ENCODE measurements around the gene TUBGCP6.

The TUBGCP6 gene

GRCh38 chr22:50194037-50194805, 50.6 kb downstream of the TUBGCP6 start:
- no peak for DNase-seq

GRCh38 chr22:50193621-50194020, 51.2 kb downstream of the TUBGCP6 start:
- DNase-seq: no peak

GRCh38 chr22:50192436-50193204, 52.2 kb downstream of the TUBGCP6 start:
- peak; percentile 77 for DNase-seq

GRCh38 chr22:50190941-50191741, 53.7 kb downstream of the TUBGCP6 start:
- peak; percentile 95 for DNase-seq

DNA sequence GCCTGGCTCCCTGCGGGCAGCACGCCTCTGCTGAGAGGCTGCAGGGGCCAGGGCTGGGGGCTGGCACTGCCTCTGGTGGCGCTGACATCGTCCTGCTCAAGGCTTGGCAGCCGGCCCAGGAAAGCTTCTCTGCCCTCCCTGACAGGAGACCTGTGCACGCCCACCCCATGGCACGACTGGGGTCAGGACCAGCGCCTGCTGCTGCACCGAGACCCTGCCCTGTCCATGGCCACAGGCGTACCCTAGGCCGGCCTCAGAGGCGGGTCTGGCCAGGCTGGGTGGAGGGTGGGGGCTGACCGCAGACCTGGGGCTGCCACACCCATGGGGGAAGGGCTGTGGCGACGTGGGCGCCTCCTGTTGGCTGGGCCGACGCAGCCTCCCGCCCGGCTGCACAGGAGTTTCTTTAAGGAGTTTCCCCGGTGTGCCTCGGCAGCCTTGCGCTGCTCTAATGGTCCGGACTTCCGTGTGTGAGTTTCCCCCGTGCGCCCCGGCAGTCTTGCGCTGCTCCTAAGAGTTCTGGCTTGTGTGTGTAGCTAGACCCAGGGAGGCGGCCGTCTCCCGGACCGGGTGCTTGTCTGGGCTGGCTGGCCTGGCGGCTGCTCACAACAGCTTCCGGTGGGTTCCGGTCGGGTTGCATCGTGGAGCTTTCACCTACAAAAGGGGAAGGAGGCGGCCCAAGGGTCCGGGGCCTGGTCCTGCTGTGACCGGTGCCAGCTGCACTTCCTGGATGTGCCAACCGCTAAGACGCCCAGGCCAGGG, 54.5 kb downstream of the TUBGCP6 start:
- peak; percentile 92 for DNase-seq

GRCh38 chr22:50189849-50190181, 55.0 kb downstream of the TUBGCP6 start:
- no peak for DNase-seq

DNA sequence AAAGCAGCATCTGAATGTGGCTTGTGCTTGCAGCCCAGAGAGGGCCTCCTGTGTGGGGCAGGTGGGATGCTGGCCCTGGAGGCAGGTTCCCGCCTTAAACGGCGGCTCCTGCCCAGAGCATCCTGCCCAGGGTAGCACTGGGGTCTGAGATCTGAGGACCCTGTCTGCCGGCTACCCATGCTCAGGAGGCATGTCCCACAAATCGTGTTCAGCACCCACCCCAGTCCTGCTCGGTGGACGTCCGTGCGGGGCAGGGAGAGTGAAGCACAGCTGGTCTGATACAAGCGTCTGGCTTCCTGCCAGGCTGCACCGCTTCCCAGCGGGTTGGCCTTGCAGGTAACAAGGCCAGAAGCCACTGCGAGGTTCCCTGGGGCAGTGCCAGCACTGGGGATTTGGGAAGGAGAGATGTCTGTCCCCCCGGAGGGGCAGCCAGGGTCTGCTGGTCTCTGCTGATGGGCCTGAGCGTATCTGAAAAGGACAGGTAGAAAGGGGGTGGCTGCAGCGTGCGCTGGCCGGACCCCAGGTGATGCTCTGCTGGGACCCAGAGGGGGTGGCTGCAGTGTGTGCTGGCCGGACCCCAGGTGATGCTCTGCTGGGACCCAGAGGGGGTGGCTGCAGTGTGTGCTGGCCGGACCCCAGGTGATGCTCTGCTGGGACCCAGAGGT, 55.5 kb downstream of the TUBGCP6 start:
- no peak for DNase-seq

- no peak for DNase-seq
These were observed 56.5 kb downstream of the TUBGCP6 start for GRCh38 chr22:50188356-50188755.

DNA sequence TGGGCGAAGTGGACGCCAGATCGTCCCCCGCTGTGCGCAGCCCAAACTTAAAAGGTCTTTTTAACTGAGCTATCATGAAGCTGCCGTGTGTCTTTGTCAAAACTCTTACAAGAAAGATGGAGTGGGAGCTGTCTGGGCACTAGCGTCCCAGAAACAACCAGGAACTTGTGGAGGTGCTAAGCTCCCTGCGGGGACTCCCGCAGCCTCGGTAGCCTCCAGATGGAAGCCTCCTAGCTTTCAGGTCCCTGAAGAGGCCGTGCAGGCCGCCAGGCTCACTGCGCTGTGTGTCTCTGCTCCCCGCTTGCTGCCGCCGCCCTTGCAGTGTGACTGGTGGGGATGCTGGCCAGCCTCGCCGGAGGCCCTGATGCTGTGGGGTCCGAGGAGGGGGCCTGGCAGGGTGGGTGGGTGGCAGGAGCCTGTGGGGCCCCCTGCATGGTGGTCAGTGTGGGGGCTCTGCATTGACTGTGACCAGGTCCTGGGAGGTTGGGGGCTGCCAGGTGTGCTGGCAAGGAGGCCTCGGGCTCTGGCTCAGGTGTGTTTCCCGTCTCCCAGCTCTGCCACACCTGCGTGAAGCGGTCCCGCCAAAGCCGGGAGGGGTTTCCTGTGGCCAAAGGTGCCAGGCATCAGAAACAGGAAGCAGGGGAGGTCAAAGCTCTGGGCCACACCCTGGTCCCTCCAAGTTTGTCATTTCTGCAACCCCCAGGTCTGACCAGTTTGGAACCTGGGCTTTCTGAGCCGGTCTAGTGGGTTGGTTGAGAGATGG, 57.9 kb downstream of the TUBGCP6 start:
- DNase-seq: peak; percentile 51

- DNase-seq: no peak
These were observed 58.6 kb downstream of the TUBGCP6 start for GRCh38 chr22:50186181-50186714.

GRCh38 chr22:50185375-50186087, 59.3 kb downstream of the TUBGCP6 start, which contains the start of gene TRABD:
Gene TRABD, plus strand, starts transcription at chr22:50185913. Its CDS starts 7,148 bp downstream, at chr22:50193061.
- DNase-seq: peak; percentile 91

- DNase-seq: no peak
These were observed 59.9 kb downstream of the TUBGCP6 start for GRCh38 chr22:50184902-50185374.

DNA sequence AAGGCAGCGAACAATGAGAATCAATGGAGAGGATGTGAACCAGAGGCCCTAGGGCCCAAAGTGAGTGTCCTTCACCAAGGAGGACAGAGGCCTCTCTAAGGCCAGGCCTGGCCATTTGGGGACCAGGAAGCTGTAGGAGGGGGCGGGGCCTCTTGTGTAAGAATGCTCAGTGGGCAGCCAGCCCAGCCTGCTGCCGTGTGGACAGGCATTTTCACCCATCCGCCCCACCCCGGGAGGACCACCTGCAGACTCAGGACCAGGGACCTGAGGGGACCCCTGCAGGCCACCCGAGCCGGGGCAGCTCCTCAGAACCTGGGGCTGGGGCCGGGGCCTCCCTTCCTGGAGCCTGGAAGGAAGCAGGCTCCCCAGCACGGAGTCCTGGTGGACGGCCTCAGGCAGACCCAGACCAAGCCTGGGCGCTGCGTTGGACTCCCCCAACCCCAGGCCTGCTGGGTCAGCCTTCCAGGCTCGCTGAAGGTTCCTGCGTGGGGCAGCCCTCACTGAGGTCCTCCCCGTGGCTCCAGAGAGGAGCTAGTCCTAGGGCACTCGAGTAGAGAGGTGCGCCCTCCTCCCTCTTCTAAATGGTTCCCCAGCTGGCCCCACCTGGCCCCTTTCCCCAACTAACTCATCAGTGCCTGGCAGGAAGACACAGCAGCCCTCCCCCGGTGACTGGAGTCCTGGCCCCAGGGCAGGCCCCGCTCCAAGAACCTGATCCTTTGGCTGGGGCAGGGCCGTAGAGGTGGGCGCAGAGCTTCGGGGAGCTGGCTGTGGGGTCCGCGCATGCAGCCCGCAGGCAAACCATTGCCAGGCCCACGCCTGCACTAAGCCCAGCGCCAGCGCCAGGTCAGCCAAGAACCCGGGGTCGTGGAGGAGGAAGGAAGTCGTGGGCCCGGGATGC, 60.6 kb downstream of the TUBGCP6 start:
- DNase-seq: no peak

DNA sequence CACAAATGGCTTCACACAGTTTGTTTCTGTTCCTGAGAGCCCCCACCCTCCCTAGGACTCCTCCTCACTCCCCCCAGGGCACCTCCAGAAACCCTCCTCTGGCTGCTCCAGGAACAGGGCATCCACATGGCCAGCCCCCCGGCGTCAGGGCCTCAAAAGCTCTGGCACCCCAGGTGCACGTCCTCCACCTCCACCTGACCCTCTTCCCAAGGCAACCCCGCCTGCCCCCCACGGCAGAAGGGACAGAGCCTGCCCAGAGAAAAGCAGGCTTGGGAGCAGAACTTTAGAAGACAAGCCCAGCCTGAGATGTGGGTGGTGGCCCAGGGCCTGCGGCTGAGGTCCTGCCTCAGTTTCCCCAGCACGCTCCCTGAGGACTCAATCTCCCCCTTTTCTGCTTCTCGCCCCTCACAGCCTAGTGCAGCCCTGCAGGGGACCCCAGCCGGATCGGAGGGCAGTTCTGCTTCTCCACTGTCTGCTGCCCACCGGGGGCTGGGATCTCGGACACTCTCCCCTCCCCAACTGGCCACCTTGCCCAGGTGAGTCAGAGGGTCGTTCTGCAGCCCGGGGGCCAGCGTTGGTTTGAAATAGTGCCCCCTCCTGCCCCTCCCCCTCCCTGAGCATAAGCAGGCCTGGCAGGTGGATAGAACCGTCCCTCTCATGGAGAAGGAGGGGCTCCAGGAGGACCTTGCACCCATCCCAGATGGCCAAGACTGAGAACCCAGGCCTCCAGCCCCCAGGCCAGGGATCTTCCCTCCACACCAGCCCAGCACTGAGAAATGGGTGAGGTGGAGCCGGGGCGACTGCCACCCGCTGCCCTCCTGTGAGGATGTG, 61.5 kb downstream of the TUBGCP6 start:
- no peak for DNase-seq

- DNase-seq: no peak
These were observed 62.4 kb downstream of the TUBGCP6 start for GRCh38 chr22:50182176-50183081.

- no peak for DNase-seq
These were observed 63.9 kb downstream of the TUBGCP6 start for GRCh38 chr22:50180727-50181521.

Measured in CD4-positive, alpha-beta T cell treated with Interleukin-15 for 1 hour (primary cell).